Measurements from ENCODE around the gene ATG16L1. TPM values are rescaled to one million over a fixed set of nuclear protein-coding genes. Genes with fewer than 3 reads are reported as not detected.

ATG16L1 gene
- total and polyA plus RNA-seq, 2 of the 4 experiments (the other 2 are of a cell fraction): 20.0 to 26.2 TPM

GRCh38 chr2:233241803-233242202 is 9.7 kb upstream of the ATG16L1 start:
- H2AK9ac ChIP-seq (replicated peaks; ENCODE audit: low read depth, low read length, poor library complexity): no peak overlapping the region
- ATAC-seq (ENCODE audit: low read depth): no peak
- H4K5ac ChIP-seq (ENCODE audit: low read depth, low read length): no peak overlapping the region
- no peak for DNase-seq
- no peaks in the 10 kb centered on the region for H3K36me3 ChIP-seq (ENCODE audit: control insufficient read depth, insufficient read depth, low read length)
- CTCF ChIA-PET: no interaction called here
- TF ChIP-seq RFX5 (IDR thresholded peaks at IDR 0.05; ENCODE audit: low read depth, low read length) (no peak), POLR2A (IDR thresholded peaks at IDR 0.05; ENCODE audit: low read depth, low read length) (no peak), CEBPB (IDR thresholded peaks at IDR 0.05; ENCODE audit: low read depth, low read length) (no peak), RCOR1 (IDR thresholded peaks at IDR 0.05; ENCODE audit: insufficient replicate concordance, low read length) (no peak), SMC3 (IDR thresholded peaks at IDR 0.05; ENCODE audit: low read depth, low read length) (no peak), MAFK (IDR thresholded peaks at IDR 0.05; ENCODE audit: low read depth, low read length) (no peak), FOS (IDR thresholded peaks at IDR 0.05; ENCODE audit: low read depth, low read length) (no peak), CHD1 (IDR thresholded peaks at IDR 0.05; ENCODE audit: low read depth, low read length) (no peak), MXI1 (IDR thresholded peaks at IDR 0.05; ENCODE audit: borderline replicate concordance, low read depth, low read length) (no peak), BHLHE40 (IDR thresholded peaks at IDR 0.05; ENCODE audit: low read depth, low read length) (no peak), CTCF (conservative IDR thresholded peaks at IDR 0.05; ENCODE audit: low read depth, low read length) (no peak)
- POLR2A ChIA-PET (ENCODE audit: unreplicated experiment): no interaction called here
- no peak overlapping the region for H3K4ac ChIP-seq (ENCODE audit: low read depth, low read length)
- no peaks in the 10 kb centered on the region for H3K4me1 ChIP-seq (ENCODE audit: control insufficient read depth, insufficient read depth, low read length)
- no peak overlapping the region for H3K14ac ChIP-seq (replicated peaks; ENCODE audit: low read depth, low read length)
- H3K79me1 ChIP-seq (ENCODE audit: low read depth in 1 of 2, low read length in 2 of 2): no peaks in the 10 kb centered on the region
- dilution Hi-C loops (cut with HindIII; ENCODE audit: low sequenced_read_pairs, unreplicated experiment): no loop called here
- BruUV-seq (replicated peaks): no TSS peak
- no peaks in the 10 kb centered on the region for H4K20me1 ChIP-seq (ENCODE audit: insufficient read depth, low read length)
- H3K9me3 ChIP-seq (ENCODE audit: control insufficient read depth, insufficient read depth, low read length): peaks cover 3% of the 10 kb centered on the region; the same call in 1 of the 2 replicates
- no peak overlapping the region for H2AK5ac ChIP-seq (ENCODE audit: low read depth, low read length)
- no peak overlapping the region for H3K23ac ChIP-seq (ENCODE audit: low read depth, low read length)
- no peak overlapping the region for H2BK120ac ChIP-seq (ENCODE audit: low read depth, low read length)
- H3K56ac ChIP-seq (ENCODE audit: extremely low read depth, insufficient read depth, low read length): no peak overlapping the region
- H2BK20ac ChIP-seq (ENCODE audit: low read depth, low read length): no peak overlapping the region
- H3K4me3 ChIP-seq (ENCODE audit: insufficient read depth, low read depth, low read length): no peak overlapping the region
- H4K8ac ChIP-seq (ENCODE audit: low read depth in 2 of 2, low read length in 2 of 2): no peak overlapping the region
- no peak overlapping the region for H3K4me2 ChIP-seq (ENCODE audit: low read depth, low read length)
- intact Hi-C loops (cut with micrococcal nuclease): no loop called here
- no peak overlapping the region for H2BK5ac ChIP-seq (ENCODE audit: low read depth, low read length, poor library complexity, severe bottlenecking)
- no peak overlapping the region for H3K9ac ChIP-seq (ENCODE audit: low read depth, low read length)
- no peak overlapping the region for H3K27ac ChIP-seq (ENCODE audit: insufficient read depth, low read length)
- no CpG with 5 or more reads among the region's 3 CpGs for WGBS, 2 experiments (ENCODE audit: extremely low coverage in 2 of 2, insufficient read length in 1 of 2)
- H3K27me3 ChIP-seq (ENCODE audit: control insufficient read depth, insufficient read depth, low read length): peaks cover 9% of the 10 kb centered on the region; the same call in 1 of the 2 replicates
- no peaks in the 10 kb centered on the region for H3K9me1 ChIP-seq (ENCODE audit: insufficient read depth, low read length)
- H2BK15ac ChIP-seq (ENCODE audit: low read depth, low read length): no peak overlapping the region
- no peak overlapping the region for H3K18ac ChIP-seq (ENCODE audit: low read depth, low read length)
- in situ Hi-C loops (cut with MboI; ENCODE audit: low sequenced_read_pairs): no loop called here
- H2AFZ ChIP-seq (replicated peaks; ENCODE audit: low read length, poor library complexity): no peak overlapping the region
- H4K91ac ChIP-seq (ENCODE audit: insufficient read depth, low read depth, low read length): no peak overlapping the region

All from IMR-90 (cell line).